Measurements from ENCODE around the gene TESPA1. TPM values are rescaled to one million over a fixed set of nuclear protein-coding genes. Genes with fewer than 3 reads are reported as not detected.

TESPA1 gene
- total RNA-seq, 6 experiments from 2014 or later = not detected

DNA sequence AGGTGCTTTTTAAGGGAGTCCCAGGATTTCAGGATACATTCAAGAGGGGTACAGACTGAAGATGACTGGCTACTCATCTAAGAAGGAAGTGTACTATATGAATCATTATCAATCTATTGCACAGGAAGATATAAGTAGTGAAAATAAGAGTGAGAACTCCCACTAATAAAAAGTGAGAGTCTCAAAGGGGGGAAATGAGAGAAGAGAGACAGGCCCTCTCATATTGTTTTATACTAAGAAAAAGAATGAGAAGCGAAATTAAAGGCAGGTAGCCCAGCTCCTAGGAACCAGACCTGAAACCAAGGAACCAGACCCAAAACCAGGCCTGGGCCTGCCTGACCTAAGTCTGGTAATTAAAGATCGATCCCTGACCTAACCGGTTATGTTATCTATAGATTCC lies 54.6 kb downstream of the TESPA1 start:
- Mint-ChIP-seq H3K4me3 (no peak overlapping the region), H3K36me3 (ENCODE audit: low read depth) (peaks cover 13% of the 10 kb centered on the region), H3K4me1 (ENCODE audit: low read depth) (peaks cover 35% of the 10 kb centered on the region), H3K9me3 (peaks cover 22% of the 10 kb centered on the region), H3K27me3 (ENCODE audit: insufficient read depth) (peaks cover 3% of the 10 kb centered on the region), H3K27ac (no peak overlapping the region)
- DNase-seq = no peak
- TF ChIP-seq, protein P1, sequence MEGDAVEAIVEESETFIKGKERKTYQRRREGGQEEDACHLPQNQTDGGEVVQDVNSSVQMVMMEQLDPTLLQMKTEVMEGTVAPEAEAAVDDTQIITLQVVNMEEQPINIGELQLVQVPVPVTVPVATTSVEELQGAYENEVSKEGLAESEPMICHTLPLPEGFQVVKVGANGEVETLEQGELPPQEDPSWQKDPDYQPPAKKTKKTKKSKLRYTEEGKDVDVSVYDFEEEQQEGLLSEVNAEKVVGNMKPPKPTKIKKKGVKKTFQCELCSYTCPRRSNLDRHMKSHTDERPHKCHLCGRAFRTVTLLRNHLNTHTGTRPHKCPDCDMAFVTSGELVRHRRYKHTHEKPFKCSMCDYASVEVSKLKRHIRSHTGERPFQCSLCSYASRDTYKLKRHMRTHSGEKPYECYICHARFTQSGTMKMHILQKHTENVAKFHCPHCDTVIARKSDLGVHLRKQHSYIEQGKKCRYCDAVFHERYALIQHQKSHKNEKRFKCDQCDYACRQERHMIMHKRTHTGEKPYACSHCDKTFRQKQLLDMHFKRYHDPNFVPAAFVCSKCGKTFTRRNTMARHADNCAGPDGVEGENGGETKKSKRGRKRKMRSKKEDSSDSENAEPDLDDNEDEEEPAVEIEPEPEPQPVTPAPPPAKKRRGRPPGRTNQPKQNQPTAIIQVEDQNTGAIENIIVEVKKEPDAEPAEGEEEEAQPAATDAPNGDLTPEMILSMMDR (IDR thresholded peaks at IDR 0.05) = no peak

- Mint-ChIP-seq H3K27me3 (ENCODE audit: insufficient read depth) (peaks cover 1% of the 10 kb centered on the region), H3K4me3 (no peak overlapping the region), H3K4me1 (ENCODE audit: low read depth) (no peaks in the 10 kb centered on the region), H3K36me3 (ENCODE audit: low read depth) (peaks cover 13% of the 10 kb centered on the region), H3K27ac (no peak overlapping the region), H3K9me3 (peaks cover 17% of the 10 kb centered on the region)
- no peak for DNase-seq
- TF ChIP-seq, protein P1 (IDR thresholded peaks at IDR 0.05) = no peak
Observed at GRCh38 chr12:54926246-54926645, 58.3 kb downstream of the TESPA1 start.

GRCh38 chr12:54924972-54925707 lies 59.4 kb downstream of the TESPA1 start:
- no peak for DNase-seq
- Mint-ChIP-seq H3K4me1 (ENCODE audit: low read depth) (no peaks in the 10 kb centered on the region), H3K36me3 (ENCODE audit: low read depth) (peaks cover 5% of the 10 kb centered on the region), H3K27me3 (ENCODE audit: insufficient read depth) (peaks cover 1% of the 10 kb centered on the region), H3K27ac (no peak overlapping the region), H3K4me3 (no peak overlapping the region), H3K9me3 (peaks cover 6% of the 10 kb centered on the region)
- TF ChIP-seq, protein P1 (IDR thresholded peaks at IDR 0.05) = no peak

GRCh38 chr12:54917001-54917488 lies 67.5 kb downstream of the TESPA1 start:
- H3K4me1 Mint-ChIP-seq (ENCODE audit: low read depth) = no peaks in the 10 kb centered on the region
- TF ChIP-seq, protein P1 (IDR thresholded peaks at IDR 0.05) = no peak
- H3K4me3 Mint-ChIP-seq = no peak overlapping the region
- no peak for DNase-seq
- H3K27ac Mint-ChIP-seq = no peak overlapping the region
- H3K36me3 Mint-ChIP-seq (ENCODE audit: low read depth) = no peaks in the 10 kb centered on the region
- peaks cover 2% of the 10 kb centered on the region; the same call in 1 of the 2 replicates for H3K27me3 Mint-ChIP-seq (ENCODE audit: insufficient read depth)
- no peaks in the 10 kb centered on the region for H3K9me3 Mint-ChIP-seq

Other genes with a start within 250 kb of the TESPA1 start
- not detected for gene MUCL1, start 130.2 kb downstream of the TESPA1 start, total RNA-seq (2021; fragmentation: NEBNext Ultra II Directional; extraction: Animal tissue kit (Norgen Biotek cat#: 25700))
- not detected for gene NEUROD4, start 35.2 kb upstream of the TESPA1 start, total RNA-seq (2021; fragmentation: NEBNext Ultra II Directional; extraction: Animal tissue kit (Norgen Biotek cat#: 25700))
- not detected for gene OR9K2, start 141.6 kb upstream of the TESPA1 start, total RNA-seq (2021; fragmentation: NEBNext Ultra II Directional; extraction: Animal tissue kit (Norgen Biotek cat#: 25700))
- not detected for gene OR10A7, start 236.3 kb upstream of the TESPA1 start, total RNA-seq (2021; fragmentation: NEBNext Ultra II Directional; extraction: Animal tissue kit (Norgen Biotek cat#: 25700))

All from HFFc6 (cell line).